GM18508 (cell line): ENCODE measurements around the gene FOXJ3.

Experiments used
- ATAC-seq: cut with Tn5 transposase; IDR thresholded peaks from one replicate; pipeline ENCODE4 v1.9.1; 2021; ENCODE audit warnings: moderate number of reproducible peaks; ENCODE audit not compliant: insufficient read depth, unreplicated experiment

FOXJ3 gene

DNA sequence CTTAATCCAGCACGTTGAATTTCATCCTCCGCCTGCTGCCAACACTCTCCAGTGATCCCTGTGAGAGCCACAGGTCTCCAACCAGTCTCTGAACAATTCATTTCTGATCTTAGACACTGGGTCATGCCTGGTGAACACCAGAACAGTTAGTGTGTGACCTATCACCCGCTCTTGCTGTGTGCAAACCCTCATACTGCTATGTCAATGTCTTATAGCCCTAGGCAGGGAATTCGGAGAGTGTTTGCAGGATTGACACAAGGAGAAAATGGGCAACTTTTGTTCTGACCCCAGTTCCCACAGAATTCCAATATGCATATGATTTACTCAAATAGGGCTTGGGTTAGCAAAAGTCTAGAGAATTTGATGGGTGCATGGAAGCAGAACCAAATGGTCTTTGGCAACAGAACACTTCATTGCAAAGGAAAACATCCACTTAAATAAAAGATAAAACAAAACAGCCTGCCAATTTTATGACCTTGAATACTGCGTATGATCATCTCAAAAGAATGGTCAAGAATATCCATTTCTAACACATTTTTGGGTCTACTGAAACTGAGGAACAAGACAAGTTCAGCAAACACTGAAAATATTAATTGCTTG, 204.9 kb downstream of the FOXJ3 start:
- no peak for ATAC-seq

DNA sequence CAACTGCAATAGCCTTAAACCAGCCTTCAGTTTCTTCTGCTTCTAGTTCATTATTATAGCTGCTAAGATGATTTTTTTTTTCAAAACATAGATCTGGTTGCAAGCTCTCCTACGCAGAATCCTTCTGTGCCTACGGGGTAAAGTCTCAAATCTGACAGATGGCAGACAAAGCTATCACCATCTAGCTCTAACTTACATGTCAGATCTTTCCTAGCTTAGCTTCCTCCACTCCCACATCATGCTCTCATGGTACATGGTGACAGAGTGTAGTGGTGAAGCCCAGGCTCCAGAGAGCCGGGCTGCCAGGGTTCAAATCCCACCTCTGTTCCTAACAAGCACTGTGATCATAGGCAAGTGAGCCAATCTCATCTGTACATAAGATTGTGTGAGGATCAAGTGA, 206.1 kb downstream of the FOXJ3 start:
- ATAC-seq = no peak

DNA sequence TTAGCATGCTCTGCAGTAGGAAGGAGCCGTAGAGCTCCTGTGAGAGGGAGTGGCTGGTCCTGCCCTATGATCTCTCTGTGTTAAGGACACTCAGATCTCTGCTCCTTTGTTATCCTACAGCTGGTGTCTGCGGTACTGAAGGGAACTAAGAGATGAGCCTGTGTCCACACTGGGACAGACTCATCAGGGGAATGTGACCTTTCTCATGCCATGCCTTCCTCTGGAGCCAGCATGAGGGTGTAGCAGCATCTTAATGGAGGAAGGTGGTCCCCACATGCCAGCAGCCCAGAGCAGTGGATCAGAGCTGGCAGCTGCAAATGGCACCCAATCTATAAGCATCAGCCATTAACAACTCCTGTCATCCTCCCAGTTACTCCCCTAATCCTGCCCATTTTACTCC, 206.5 kb downstream of the FOXJ3 start:
- ATAC-seq = no peak

DNA sequence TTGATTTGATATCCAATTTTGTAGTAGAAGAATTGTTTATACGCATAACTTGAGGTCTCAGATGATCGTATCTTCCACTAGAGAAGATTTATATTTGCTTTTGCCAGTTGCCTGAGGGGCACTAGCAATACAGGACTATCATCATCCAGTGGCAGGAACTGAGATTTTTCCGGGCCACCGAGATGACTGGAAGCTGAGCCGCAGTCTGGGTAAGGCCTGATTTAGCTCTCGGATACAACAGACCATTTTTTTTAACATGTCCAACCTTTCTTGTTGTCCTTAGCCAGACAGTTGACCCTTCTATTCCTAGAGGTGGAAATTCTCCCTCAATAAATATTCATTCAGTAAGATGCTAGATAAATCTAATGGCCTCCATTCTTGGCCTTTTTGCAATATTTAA, 207.3 kb downstream of the FOXJ3 start:
- no peak for ATAC-seq
